ENCODE measurements around the gene IL4. TPM values are rescaled to one million over a fixed set of nuclear protein-coding genes. Genes with fewer than 3 reads are reported as not detected.
A peak's percentile ranks its signal among the peaks of the same experiment; 100 is the strongest.

Gene IL4
- total RNA-seq, 5 donors from 2014 or later (not counting 1 experiment from before 2014, with no cell fraction given) = 0.85 TPM; not detected in 4

DNA sequence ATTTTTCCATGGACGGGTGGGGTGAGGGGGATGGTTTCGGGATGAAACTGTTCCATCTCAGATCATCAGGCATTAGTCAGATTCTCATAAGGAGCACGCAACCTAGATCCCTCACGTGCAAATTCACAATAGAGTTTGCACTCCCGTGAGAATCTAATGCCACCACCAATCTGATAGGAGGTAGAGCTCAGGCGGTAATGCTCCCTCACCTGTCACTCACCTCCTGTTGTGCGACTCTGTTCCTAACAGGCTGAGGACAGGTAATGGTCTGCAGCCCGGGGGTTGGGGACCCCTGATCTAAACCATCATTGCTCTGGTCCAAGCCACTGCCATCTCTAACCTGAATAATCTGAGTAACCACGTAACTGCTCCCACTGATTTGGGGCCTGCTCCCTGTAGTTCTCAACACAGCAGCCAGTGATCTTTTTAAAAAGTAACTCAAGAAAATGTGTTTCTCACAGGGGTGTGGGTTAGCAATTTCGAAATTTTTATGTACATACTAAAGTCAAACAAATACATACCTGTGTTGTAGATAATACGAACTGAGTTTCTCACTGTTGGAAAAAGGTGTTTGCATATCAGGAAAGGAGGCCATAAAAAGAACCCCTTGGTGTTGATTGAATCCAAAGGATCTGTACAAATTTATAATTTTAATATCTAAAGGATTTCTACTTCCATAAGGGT is 27.1 kb upstream of the IL4 start:
- no peak for ATAC-seq (replicated peaks in 1 of 4)
- no peak overlapping the region for H3K4me3 ChIP-seq (ENCODE audit: control insufficient read depth in 1 of 2, extremely low read depth in 1 of 2, low read length in 1 of 2)
- H3K36me3 Mint-ChIP-seq = peaks cover 32% of the 10 kb centered on the region
- no peak overlapping the region for H3K27ac ChIP-seq (ENCODE audit: low read length)
- H3K4me1 ChIP-seq (ENCODE audit: control insufficient read depth in 1 of 2, extremely low read depth in 1 of 2, insufficient read depth in 2 of 2, low read length in 2 of 2) = no peaks in the 10 kb centered on the region
- WGBS (ENCODE audit: insufficient coverage) = 98% methylated on average over 6 of the region's 11 CpGs
- no peaks in the 10 kb centered on the region for H3K27me3 ChIP-seq (replicated peaks in 1 of 2; ENCODE audit: control insufficient read depth in 2 of 2, extremely low read depth in 1 of 2, insufficient read depth in 2 of 2, low read length in 1 of 2)
- H3K4me3 Mint-ChIP-seq = no peak overlapping the region
- H3K9me3 ChIP-seq = no peaks in the 10 kb centered on the region
- CTCF ChIA-PET = no interaction called here
- no peaks in the 10 kb centered on the region for H3K4me1 Mint-ChIP-seq
- no peak overlapping the region for H3K27ac Mint-ChIP-seq
- POLR2A ChIA-PET = no interaction called here
- H3K27me3 Mint-ChIP-seq = no peaks in the 10 kb centered on the region
- peaks cover 0 to 11% of the 10 kb centered on the region in 2 donors for H3K36me3 ChIP-seq (ENCODE audit: control insufficient read depth in 2 of 2, extremely low read depth in 1 of 2, insufficient read depth in 1 of 2, low read length in 1 of 2)
- DNase-seq = no peak
- H3K9me3 Mint-ChIP-seq = peaks cover 13 to 16% (median 14%) of the 10 kb centered on the region in 3 donors

DNA sequence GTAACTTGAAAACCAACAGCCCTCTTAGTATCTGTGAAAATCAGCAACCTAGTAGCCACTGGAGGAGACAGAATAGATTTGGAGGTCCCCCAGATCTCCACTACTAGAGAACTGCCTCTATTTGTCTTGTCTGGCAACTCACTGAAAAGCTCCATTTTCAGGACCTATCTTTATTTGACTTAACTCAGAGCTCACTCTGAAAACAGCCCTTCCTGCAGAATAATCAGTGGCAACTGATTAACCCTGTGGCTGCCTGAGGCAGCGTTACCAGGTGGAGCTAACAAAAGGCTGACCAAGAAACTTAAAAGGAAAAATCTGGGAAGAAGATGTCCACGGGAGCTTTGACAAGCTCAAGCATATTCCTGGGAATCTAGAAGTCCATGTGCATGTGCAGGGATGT is 26.3 kb upstream of the IL4 start:
- WGBS (ENCODE audit: insufficient coverage) = 100% methylated on average over 1 of the region's 2 CpGs
- ChIA-PET POLR2A (no interaction called here), CTCF (no interaction called here)
- no peaks in the 10 kb centered on the region for H3K4me1 Mint-ChIP-seq
- Histone ChIP-seq H3K27ac (ENCODE audit: low read length) (no peak overlapping the region), H3K36me3 (ENCODE audit: control insufficient read depth in 2 of 2, extremely low read depth in 1 of 2, insufficient read depth in 1 of 2, low read length in 1 of 2) (peaks cover 0 to 9% of the 10 kb centered on the region in 2 donors), H3K9me3 (no peaks in the 10 kb centered on the region), H3K27me3 (replicated peaks in 1 of 2; ENCODE audit: control insufficient read depth in 2 of 2, extremely low read depth in 1 of 2, insufficient read depth in 2 of 2, low read length in 1 of 2) (no peaks in the 10 kb centered on the region), H3K4me3 (ENCODE audit: control insufficient read depth in 1 of 2, extremely low read depth in 1 of 2, low read length in 1 of 2) (no peak overlapping the region), H3K4me1 (ENCODE audit: control insufficient read depth in 1 of 2, extremely low read depth in 1 of 2, insufficient read depth in 2 of 2, low read length in 2 of 2) (no peaks in the 10 kb centered on the region)
- H3K9me3 Mint-ChIP-seq = peaks cover 13 to 19% (median 14%) of the 10 kb centered on the region in 3 donors
- ATAC-seq (replicated peaks in 1 of 4) (no peak), DNase-seq (no peak)
- H3K27ac Mint-ChIP-seq = no peak overlapping the region
- H3K4me3 Mint-ChIP-seq = no peak overlapping the region
- H3K27me3 Mint-ChIP-seq = no peaks in the 10 kb centered on the region
- peaks cover 25% of the 10 kb centered on the region for H3K36me3 Mint-ChIP-seq

DNA sequence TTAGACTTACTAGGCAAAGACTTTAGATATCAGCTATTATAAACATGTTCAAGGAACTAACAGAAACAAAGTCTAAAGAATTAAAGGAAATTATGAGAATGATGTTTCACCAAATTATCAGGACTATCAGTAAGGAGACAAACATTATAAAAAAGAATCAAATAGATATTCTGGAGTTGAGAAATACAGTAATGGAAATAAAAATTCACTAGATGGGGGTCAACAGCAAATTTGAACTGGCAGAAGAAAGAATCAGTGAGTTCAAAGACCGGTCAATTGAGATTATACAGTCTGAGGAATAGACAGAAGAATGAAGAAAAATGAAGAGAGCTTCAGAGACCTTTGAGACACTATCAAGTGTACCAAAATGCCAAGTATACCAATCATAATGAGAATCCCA is 25.4 kb upstream of the IL4 start:
- ATAC-seq (replicated peaks in 1 of 4) = no peak
- ChIA-PET POLR2A (no interaction called here), CTCF (no interaction called here)
- Histone ChIP-seq H3K27ac (ENCODE audit: low read length) (no peak overlapping the region), H3K9me3 (no peaks in the 10 kb centered on the region), H3K4me3 (ENCODE audit: control insufficient read depth in 1 of 2, extremely low read depth in 1 of 2, low read length in 1 of 2) (no peak overlapping the region), H3K36me3 (ENCODE audit: control insufficient read depth in 2 of 2, extremely low read depth in 1 of 2, insufficient read depth in 1 of 2, low read length in 1 of 2) (peaks cover 0 to under 1% of the 10 kb centered on the region in 2 donors), H3K27me3 (replicated peaks in 1 of 2; ENCODE audit: control insufficient read depth in 2 of 2, extremely low read depth in 1 of 2, insufficient read depth in 2 of 2, low read length in 1 of 2) (no peaks in the 10 kb centered on the region), H3K4me1 (ENCODE audit: control insufficient read depth in 1 of 2, extremely low read depth in 1 of 2, insufficient read depth in 2 of 2, low read length in 2 of 2) (no peaks in the 10 kb centered on the region)
- no peak overlapping the region for H3K4me3 Mint-ChIP-seq
- peaks cover 13 to 19% (median 14%) of the 10 kb centered on the region in 3 donors for H3K9me3 Mint-ChIP-seq
- H3K27me3 Mint-ChIP-seq = peaks cover 0 to under 1% of the 10 kb centered on the region in 2 donors
- H3K4me1 Mint-ChIP-seq = no peaks in the 10 kb centered on the region
- DNase-seq = no peak
- no CpG with 5 or more reads among the region's 1 CpG for WGBS (ENCODE audit: insufficient coverage)
- peaks cover 16% of the 10 kb centered on the region for H3K36me3 Mint-ChIP-seq
- no peak overlapping the region for H3K27ac Mint-ChIP-seq

GRCh38 chr5:132651838-132652469 is 21.8 kb upstream of the IL4 start:
- no peak for DNase-seq
- Mint-ChIP-seq H3K4me1 (peaks cover 7 to 8% (median 7%) of the 10 kb centered on the region in 3 donors), H3K27me3 (peaks cover 14 to 21% of the 10 kb centered on the region in 2 donors), H3K4me3 (no peak overlapping the region), H3K27ac (no peak overlapping the region), H3K36me3 (peaks cover 9% of the 10 kb centered on the region), H3K9me3 (peaks cover 13 to 19% (median 14%) of the 10 kb centered on the region in 3 donors)
- POLR2A ChIA-PET = no interaction called here
- peaks cover 0 to 28% of the 10 kb centered on the region in 2 experiments for H3K27me3 ChIP-seq (replicated peaks in 1 of 2; ENCODE audit: control insufficient read depth in 2 of 2, extremely low read depth in 1 of 2, insufficient read depth in 2 of 2, low read length in 1 of 2)
- no peak for ATAC-seq (replicated peaks in 1 of 4)
- no peaks in the 10 kb centered on the region for H3K36me3 ChIP-seq (ENCODE audit: control insufficient read depth in 2 of 2, extremely low read depth in 1 of 2, insufficient read depth in 1 of 2, low read length in 1 of 2)
- no peaks in the 10 kb centered on the region for H3K9me3 ChIP-seq
- H3K27ac ChIP-seq (ENCODE audit: low read length) = no peak overlapping the region
- WGBS (ENCODE audit: insufficient coverage) = 100% methylated on average over 1 of the region's 4 CpGs
- CTCF ChIA-PET = no interaction called here
- no peak overlapping the region for H3K4me3 ChIP-seq (ENCODE audit: control insufficient read depth in 1 of 2, extremely low read depth in 1 of 2, low read length in 1 of 2)
- peaks cover 0 to 11% of the 10 kb centered on the region in 2 experiments for H3K4me1 ChIP-seq (ENCODE audit: control insufficient read depth in 1 of 2, extremely low read depth in 1 of 2, insufficient read depth in 2 of 2, low read length in 2 of 2)

- no peak for ATAC-seq (replicated peaks in 1 of 4)
- H3K36me3 Mint-ChIP-seq = no peaks in the 10 kb centered on the region
- ChIA-PET POLR2A (no interaction called here), CTCF (no interaction called here)
- WGBS (ENCODE audit: insufficient coverage) = 54% methylated on average over 4 of the region's 7 CpGs
- H3K27me3 ChIP-seq (replicated peaks in 1 of 2; ENCODE audit: control insufficient read depth in 2 of 2, extremely low read depth in 1 of 2, insufficient read depth in 2 of 2, low read length in 1 of 2) = peaks cover 0 to 44% of the 10 kb centered on the region in 2 experiments
- peaks cover 29 to 36% of the 10 kb centered on the region in 2 donors for H3K27me3 Mint-ChIP-seq
- H3K9me3 ChIP-seq = no peaks in the 10 kb centered on the region
- peaks cover 8 to 19% (median 11%) of the 10 kb centered on the region in 3 donors for H3K4me1 Mint-ChIP-seq
- H3K4me3 Mint-ChIP-seq = no peak overlapping the region
- no peaks in the 10 kb centered on the region for H3K36me3 ChIP-seq (ENCODE audit: control insufficient read depth in 2 of 2, extremely low read depth in 1 of 2, insufficient read depth in 1 of 2, low read length in 1 of 2)
- peaks cover 1 to 5% (median 4%) of the 10 kb centered on the region in 3 donors for H3K9me3 Mint-ChIP-seq
- DNase-seq = no peak
- H3K4me1 ChIP-seq (ENCODE audit: control insufficient read depth in 1 of 2, extremely low read depth in 1 of 2, insufficient read depth in 2 of 2, low read length in 2 of 2) = peaks cover 0 to 14% of the 10 kb centered on the region in 2 experiments
- H3K4me3 ChIP-seq (ENCODE audit: control insufficient read depth in 1 of 2, extremely low read depth in 1 of 2, low read length in 1 of 2) = no peak overlapping the region
- no peak overlapping the region for H3K27ac ChIP-seq (ENCODE audit: low read length)
- H3K27ac Mint-ChIP-seq = no peak overlapping the region
Observed at GRCh38 chr5:132653716-132654115, 20.1 kb upstream of the IL4 start.

DNA sequence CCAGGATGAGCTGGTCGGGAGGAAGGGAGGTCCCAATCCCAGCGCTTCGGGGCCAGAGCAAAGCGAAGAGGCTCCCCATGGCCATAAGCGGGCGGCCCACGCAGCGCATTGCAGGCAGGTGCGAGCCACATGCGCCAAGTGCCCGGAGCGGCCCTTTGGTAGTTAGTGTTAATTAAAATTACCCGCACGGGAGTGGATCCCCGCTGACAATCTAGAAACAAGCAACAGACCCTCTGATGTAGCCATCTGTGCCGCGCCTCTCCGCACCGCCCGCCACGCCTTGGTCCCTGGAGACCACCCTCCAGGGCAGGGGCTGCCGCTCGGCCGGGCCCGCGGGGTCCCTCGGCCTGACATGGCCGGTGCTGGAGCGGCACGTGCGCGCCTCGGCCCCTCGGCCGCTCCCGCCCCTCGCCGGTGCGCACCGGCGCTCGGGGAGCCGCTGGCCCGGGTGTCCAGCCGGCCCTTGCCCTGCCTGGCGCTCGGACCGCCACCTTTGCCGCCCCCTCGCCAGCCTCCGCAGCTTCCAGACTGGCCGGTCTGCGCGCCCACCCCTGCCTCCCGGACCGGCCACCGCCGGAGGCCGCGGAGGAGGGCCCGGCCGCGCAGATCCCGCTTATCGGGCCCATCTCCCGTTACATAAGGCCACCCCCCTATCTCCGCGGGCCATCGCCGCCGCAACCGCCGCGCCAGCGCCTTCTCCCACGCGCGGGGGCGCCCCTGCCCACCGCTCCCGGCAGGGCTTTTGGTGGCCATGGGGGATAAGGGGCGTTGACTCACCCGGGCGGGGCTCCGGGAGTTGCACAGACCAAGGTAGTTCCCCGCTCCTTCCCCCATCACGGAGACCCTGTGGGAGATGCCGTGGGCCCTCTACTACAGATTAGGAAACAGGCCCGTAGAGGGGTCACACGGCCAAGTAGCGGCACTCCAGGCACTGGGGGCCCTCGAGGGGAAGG is 17.7 kb upstream of the IL4 start:
- Histone ChIP-seq H3K36me3 (ENCODE audit: control insufficient read depth in 2 of 2, extremely low read depth in 1 of 2, insufficient read depth in 1 of 2, low read length in 1 of 2) (no peaks in the 10 kb centered on the region), H3K4me1 (ENCODE audit: control insufficient read depth in 1 of 2, extremely low read depth in 1 of 2, insufficient read depth in 2 of 2, low read length in 2 of 2) (peaks cover 0 to 14% of the 10 kb centered on the region in 2 experiments), H3K4me3 (ENCODE audit: control insufficient read depth in 1 of 2, extremely low read depth in 1 of 2, low read length in 1 of 2) (peak overlapping the region; percentile 23 to 53), H3K27ac (ENCODE audit: low read length) (no peak overlapping the region), H3K27me3 (replicated peaks in 1 of 2; ENCODE audit: control insufficient read depth in 2 of 2, extremely low read depth in 1 of 2, insufficient read depth in 2 of 2, low read length in 1 of 2) (peaks cover 0 to 56% of the 10 kb centered on the region in 2 experiments), H3K9me3 (no peaks in the 10 kb centered on the region)
- 22% methylated on average over 63 of the region's 92 CpGs for WGBS (ENCODE audit: insufficient coverage)
- no peaks in the 10 kb centered on the region for H3K36me3 Mint-ChIP-seq
- peaks cover 0 to 4% (median 0%) of the 10 kb centered on the region in 3 donors for H3K9me3 Mint-ChIP-seq
- ATAC-seq (replicated peaks in 1 of 4) = peak; percentile 28 to 66 (median 53)
- ChIA-PET CTCF (no interaction called here), POLR2A (no interaction called here)
- H3K27me3 Mint-ChIP-seq = peaks cover 35 to 36% of the 10 kb centered on the region in 2 donors
- H3K27ac Mint-ChIP-seq = no peak overlapping the region
- peak in 9 of 35 experiments; percentile 11 to 55 (median 16) for DNase-seq
- H3K4me1 Mint-ChIP-seq = peaks cover 8 to 23% (median 11%) of the 10 kb centered on the region in 3 donors
- peak overlapping the region; percentile 28 to 66 (median 39) for H3K4me3 Mint-ChIP-seq

Data from T-cell (primary cell).